Activated CD4-positive, CD25-positive, alpha-beta regulatory T cell treated with anti-CD3 and anti-CD28 coated beads, Interleukin-2, amount 50 U/mL, for 16 hours (primary cell): ENCODE results near the gene SLC39A11.
"Not testable (repeated sequence)": the region's sequence is repeated elsewhere in the genome, so short reads cannot be mapped to it uniquely, and the experiment has no call there.

ENCODE experiments used
- DNase-seq: peaks from one replicate; pipeline ENCODE4 v3.0.0-alpha.2; 2020; ENCODE audit warnings: low read depth, low spot score

The SLC39A11 gene

GRCh38 chr17:72660274-72661115, 432.0 kb downstream of the SLC39A11 start:
- DNase-seq, result no peak

DNA sequence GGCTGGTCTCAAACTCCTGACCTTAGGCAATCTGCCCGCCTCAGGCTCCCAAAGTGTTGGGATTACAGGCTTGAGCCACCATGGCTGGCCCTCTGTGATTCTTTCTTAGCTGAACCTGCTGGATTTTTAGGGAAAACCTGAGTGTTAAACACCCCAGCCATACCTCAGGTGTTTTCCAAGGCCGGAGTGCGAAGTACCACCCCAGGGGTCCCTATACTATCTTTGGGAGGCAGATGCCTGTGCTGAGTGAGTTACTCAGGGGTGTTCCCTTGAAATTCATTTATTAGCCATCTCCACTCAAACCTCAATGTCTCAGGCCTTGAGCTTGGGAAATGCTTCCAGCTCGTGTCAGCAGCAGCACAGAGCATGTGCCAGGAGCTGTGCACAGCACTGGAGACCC, 432.7 kb downstream of the SLC39A11 start:
- no peak for DNase-seq

GRCh38 chr17:72658675-72659074, 433.8 kb downstream of the SLC39A11 start:
- no peak for DNase-seq

DNA sequence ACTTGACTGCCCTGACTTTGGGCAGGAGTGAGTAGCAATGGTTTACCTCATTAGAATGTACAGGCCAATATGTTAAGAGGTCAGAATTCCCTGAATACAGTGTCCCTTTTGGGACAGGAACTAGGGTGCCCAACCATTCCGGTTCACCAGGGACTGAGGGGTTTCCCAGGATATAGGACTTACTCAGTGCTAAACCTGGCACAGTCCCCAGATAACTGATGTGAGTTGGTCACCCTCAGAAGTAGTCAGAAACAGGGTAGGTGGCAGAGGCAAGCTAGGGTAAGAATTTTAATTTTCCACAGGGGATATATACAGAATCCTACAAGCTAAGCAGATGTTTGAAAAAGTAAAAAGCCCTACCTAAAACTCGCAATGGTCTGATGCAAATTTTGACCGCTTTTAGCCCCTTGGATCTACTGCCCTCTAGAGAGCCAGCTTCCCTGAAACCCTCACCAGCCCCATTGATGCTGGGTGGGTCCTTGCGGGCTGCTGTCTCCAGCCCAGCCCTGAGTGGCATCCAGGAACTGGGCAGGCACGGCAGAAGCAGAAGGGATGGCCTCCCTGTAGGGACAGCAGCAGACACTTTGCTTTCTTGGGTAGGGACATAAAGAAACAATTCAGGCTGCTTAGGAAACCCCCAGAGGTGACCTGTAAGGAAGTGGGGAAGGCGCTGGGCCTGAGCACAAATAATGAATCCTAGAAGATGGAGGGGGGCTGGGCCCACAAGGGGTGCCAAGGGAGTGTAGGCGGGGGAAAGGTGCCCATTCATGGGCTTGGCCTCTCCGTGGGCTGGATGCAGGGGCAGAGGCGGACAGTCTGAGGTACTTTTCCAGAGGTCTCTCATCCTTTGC, 434.8 kb downstream of the SLC39A11 start:
- DNase-seq, result no peak

- no peak for DNase-seq
Observed at GRCh38 chr17:72656130-72656763, 436.2 kb downstream of the SLC39A11 start.

DNA sequence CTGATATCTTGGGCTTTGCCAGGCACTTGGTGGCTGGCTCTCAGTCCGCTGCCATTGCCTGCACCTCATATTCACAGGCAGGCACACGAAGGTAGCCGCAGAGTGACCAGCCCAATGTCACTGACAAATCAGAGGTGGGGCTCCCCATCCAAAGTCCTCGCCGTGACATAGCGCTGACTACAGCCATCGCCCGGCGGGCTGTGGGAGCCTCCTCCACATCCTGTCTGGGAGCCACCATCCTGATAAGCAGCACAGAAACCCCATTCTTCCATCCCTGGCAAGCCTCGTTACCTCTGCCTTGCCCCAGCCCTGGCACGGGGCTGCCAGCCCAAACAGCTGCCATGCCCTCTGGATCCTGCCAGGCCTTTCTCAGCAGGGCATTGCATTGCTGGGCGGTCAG, 437.8 kb downstream of the SLC39A11 start:
- no peak for DNase-seq

DNA sequence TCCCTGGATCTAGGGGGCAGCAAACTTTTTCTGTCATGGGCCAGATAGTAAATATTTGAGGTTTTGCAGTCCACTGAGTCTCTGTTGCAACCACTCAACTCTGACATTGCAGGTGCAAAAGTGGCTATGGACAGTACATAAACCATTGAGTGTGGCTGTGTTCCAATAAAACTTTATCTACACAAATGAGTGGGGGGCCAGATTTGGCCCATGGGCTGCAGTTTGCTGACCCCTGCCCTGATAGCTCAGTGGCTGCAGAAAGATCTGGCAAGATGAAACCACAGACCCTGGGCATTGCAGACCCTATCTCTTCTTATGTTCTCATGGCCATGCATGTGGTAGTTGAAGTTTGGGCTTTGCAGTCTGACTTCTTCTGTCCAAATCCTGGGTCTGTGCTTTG, 440.5 kb downstream of the SLC39A11 start:
- DNase-seq, result no peak

GRCh38 chr17:72648702-72649101, 443.8 kb downstream of the SLC39A11 start:
- DNase-seq, result no peak

- DNase-seq, result no peak
Observed at GRCh38 chr17:72646176-72646575, 446.3 kb downstream of the SLC39A11 start.

DNA sequence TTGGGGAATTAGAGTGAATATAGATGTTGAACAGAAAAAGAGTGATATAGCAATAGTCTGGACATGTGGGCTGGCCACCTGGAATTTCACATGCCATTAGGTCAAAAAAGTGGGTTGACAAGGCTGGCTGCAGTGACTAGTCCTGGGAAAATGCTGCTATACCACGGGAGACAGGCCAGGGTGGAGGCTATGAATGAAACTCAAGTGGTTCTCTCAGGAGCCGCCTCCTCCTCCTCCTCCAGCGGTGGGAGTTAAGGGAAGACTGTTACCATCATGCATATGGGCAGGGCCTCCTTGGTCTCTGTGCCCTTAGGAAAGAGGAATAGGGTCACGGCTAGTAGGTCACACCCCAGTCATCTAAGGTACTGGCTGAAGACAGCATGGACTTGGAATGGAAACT, 448.0 kb downstream of the SLC39A11 start:
- DNase-seq, result no peak

DNA sequence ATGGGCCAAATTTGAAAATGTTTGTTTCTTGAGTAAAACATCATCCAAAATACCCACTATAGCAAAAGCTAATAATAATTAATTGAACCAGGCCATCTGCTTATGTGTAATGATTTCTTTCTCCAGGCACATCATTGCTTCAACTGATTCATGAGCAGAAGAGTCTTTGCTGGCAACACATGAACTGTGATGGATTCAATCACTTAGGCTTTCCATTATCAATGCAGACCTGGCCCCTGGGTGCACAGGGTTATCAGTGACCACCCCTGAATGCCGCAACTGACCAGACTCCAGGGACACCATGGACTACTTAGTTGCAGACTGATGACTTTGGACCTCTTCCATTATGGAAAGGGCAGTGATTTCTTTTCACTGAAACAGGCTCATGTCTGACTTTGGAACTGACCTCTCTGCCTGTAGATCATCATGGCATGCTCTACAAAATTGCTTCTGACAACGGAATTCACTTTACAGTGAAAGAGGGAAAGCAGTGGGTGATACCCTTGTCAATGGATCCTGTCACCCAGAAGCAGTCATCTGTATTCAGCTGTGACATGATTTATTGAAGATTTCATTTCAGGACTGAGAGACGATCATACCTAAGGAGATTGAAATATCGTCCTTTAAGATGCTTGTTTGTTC, 448.8 kb downstream of the SLC39A11 start:
- DNase-seq, result no peak

- DNase-seq, result no peak
Observed at GRCh38 chr17:72642720-72643119, 449.8 kb downstream of the SLC39A11 start.

GRCh38 chr17:72640415-72641165, 451.9 kb downstream of the SLC39A11 start:
- no peak for DNase-seq

- DNase-seq, result no peak
Observed at GRCh38 chr17:72639711-72640110, 452.8 kb downstream of the SLC39A11 start.

GRCh38 chr17:72638932-72639331, 453.6 kb downstream of the SLC39A11 start:
- not testable (repeated sequence) for DNase-seq

DNA sequence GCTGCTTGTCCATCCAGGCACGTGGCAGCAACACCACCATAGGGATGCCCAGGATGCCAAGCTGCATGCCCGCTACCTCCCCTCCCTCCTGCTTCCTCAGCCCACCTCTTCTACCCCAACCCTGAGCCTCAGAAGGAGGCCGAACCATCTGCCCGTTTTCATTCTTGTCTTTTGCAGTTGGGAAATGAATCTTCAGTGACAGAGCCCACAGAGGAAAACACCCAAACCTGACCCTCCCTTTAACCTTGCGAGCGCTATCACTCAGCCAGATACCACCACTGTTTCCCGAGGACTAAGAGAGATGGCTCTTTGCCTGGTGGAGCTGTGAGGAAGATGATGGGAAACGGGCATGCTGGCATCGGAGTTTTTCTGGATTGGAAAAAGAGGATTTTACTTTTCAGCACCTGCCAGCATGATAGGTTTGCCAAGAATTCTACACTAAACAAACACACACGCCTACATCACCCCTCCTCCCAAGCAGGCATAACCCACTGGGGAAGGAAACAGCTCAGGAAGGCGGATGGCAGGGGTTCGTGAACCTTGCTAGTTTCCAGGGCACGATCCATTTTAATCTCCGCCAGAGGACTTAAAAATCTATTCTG, 457.4 kb downstream of the SLC39A11 start:
- no peak for DNase-seq

GRCh38 chr17:72634621-72635020, 457.9 kb downstream of the SLC39A11 start:
- no peak for DNase-seq

DNA sequence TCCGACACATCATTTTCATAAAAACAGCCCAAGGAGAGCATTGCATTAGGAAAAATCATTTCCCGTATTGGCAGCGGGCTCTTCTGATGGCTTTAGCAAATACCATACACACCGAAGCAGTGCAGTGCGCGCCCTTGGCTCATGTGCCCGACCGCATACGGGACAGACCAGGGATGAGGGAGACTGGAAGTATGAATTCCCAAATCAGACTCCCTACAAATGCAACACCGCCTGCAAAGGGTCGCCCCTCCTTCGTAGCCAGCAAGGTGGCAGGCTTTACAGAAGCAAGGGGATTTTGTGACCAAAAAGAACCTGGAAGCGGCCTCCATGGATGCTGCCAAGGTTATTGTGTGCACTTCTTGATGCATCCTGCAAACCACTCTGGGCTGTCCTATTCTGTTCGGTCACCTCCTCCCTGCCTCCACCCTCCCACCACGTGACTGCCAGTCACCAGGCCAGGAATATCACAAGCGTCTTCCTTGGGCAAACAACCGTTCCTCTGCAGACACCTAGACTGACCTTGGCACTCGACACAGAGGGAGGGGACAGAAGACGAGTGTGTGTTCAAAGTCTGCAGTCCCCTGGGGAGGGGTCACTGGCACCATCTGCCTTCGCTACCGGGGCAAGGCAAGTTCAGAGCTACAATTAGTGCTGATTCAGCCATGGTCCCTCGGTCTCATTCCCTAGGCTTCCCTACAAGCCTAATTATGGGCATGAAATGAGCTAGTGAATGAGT, 460.4 kb downstream of the SLC39A11 start:
- DNase-seq, result no peak

DNA sequence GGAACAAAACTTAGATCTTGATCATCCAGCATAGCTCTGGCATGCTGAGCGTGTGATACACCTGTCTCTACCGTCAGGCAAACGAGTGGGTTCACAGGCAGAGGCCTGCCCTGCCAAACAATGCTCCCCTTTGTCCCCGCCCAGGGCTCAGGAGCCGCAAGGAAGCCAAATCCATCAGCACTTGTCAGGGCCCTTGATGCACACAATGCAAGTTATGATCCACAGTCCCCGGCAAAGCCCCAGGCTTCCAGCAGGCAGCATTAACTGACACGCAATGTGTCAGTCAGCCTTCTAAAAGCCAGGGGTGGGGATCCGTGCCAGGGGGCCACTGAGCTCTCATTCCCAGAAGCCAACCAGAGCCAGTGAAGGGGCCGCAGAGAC, 460.9 kb downstream of the SLC39A11 start:
- no peak for DNase-seq

DNA sequence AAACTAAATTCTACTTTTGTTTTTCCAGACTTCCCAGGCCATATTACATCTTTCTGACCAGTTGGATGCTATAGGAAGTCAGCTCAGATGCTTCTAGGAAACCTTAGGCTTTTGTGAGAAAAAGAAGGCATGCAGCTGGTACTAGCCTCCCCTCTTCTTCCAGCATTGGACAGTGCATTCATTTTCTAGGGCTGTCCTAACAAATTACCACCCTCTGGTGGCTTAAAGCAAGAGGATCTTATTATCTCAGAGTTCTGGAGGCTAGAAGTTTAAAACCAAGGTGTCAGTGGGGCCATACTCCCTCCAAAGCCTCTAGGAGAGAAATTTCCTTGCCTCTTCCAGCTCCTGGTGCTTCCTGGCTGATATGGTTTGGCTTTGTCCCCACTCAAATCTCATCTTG, 467.8 kb downstream of the SLC39A11 start:
- no peak for DNase-seq
